ENCODE data around the gene CCDC102A.

Gene CCDC102A

GRCh38 chr16:57517397-57518367 lies 18.7 kb downstream of the CCDC102A start:
- DNase-seq: no peak

DNA sequence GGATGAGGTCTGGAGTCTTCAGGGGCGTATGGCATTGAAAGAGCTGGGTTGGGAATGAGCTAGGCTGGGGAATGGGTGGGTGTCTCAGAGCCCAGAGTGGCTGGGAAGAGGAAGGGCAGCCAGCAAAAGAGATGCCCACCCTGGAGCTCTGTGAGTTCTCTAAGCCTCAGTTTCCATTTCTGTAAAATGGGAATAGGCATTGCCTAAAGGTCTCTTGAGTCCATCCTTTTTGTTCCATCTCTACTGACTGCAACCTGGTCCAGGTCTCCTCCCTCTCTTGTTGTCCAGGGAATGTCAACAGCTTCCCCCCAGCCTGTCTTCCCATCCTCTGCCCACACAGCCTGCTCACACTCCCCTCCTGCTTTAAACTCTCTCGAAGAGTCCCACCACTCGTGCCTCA lies 19.6 kb downstream of the CCDC102A start:
- no peak for DNase-seq

GRCh38 chr16:57516176-57516725 lies 20.1 kb downstream of the CCDC102A start:
- no peak for DNase-seq

GRCh38 chr16:57514791-57515600 lies 21.4 kb downstream of the CCDC102A start:
- no peak for DNase-seq

DNA sequence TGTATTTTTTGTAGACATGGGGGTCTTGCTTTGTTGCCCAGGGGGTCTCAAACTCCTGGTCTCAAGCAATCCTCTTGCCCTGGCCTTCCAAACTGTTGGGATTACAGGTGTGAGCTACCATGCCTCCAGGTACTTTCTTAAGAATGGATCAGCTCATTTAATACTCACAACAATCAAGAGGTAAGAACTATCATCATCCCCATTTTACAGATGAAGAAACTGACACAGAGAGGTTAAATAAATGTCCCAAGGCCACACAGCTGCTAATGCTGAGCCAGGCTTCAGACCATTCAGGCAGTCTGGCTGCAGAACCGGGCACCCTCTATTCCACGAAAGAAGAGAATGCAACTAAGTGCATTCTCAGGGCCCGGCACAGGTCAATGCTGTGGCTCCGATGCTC lies 22.0 kb downstream of the CCDC102A start:
- no peak for DNase-seq

GRCh38 chr16:57513371-57514102 lies 22.8 kb downstream of the CCDC102A start:
- DNase-seq: no peak

GRCh38 chr16:57512296-57513001 lies 23.9 kb downstream of the CCDC102A start:
- no peak for DNase-seq

DNA sequence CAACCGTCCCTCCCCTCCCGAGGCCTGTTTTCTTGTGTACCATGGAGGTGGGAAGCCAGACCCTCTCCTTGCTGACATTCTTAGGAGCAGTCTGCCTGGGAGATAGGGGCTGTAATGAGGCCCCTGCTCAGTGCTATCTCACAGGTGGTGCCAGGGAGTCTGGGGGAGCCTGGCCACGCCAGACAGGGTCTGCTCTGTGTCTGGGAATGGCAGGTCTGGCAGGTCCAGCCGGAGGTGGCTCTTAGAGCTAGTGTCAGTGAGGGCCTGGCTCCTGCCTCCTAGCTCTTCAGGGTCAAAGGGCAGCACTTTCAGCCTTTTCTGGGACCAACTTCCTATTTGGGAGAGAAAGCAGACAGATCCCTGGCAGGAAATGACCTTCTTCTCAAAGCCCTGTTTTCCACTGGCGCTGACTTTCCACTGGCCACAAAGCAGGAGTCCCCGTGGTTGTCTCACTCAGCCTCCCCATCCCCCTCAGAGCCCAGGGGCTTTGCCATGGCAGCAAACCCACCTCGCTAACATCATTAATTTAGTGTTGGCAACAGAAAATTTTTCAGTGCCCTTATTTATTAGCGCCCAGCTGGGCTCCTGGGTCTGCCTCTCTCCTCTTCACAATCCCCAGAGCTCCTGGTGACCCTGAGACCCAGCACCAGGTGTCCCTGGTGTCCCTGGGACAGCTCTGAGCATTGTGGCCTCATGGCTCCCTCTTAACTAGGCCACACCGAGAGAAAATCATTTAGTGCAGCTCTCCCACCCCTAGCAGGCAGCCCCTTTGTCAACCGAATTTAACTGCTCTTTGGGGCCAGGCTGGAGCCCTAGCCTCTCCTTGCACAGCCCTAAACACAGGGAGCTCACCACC lies 26.1 kb downstream of the CCDC102A start:
- DNase-seq: no peak

DNA sequence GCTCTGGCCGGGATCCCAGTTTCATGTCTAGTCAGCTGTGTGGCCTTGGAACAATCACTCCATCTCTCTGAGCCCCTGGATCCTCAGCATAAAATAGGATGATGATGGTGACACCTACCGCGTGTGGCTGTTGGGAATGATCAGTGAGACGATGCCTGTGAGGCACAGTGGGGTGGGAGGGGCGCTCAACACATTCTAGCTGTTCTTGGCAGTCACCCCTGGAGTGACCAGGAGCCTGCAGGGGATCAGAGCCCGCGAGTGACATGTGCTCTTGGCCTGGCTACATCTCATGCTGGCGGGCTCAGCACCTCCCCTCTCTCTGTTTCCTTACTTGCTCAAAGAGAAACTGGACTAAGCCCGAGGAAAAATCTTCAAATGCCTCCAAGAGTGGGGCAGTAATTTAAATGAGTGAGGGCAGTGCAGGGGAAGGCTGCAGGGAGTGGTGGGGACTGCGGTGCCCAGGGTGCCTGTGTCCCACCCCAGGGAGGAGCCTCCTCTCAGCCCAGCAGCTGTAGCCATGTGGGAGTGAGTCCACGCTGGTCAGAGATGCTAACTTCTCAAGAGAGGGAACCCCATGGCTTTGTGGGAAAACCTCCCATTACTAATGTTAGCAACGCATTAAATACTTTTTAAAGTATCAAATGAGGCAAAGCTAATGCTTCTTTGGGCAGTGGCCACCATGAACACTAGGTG lies 27.0 kb downstream of the CCDC102A start:
- no peak for DNase-seq

GRCh38 chr16:57508035-57508425 lies 28.3 kb downstream of the CCDC102A start:
- no peak for DNase-seq

DNA sequence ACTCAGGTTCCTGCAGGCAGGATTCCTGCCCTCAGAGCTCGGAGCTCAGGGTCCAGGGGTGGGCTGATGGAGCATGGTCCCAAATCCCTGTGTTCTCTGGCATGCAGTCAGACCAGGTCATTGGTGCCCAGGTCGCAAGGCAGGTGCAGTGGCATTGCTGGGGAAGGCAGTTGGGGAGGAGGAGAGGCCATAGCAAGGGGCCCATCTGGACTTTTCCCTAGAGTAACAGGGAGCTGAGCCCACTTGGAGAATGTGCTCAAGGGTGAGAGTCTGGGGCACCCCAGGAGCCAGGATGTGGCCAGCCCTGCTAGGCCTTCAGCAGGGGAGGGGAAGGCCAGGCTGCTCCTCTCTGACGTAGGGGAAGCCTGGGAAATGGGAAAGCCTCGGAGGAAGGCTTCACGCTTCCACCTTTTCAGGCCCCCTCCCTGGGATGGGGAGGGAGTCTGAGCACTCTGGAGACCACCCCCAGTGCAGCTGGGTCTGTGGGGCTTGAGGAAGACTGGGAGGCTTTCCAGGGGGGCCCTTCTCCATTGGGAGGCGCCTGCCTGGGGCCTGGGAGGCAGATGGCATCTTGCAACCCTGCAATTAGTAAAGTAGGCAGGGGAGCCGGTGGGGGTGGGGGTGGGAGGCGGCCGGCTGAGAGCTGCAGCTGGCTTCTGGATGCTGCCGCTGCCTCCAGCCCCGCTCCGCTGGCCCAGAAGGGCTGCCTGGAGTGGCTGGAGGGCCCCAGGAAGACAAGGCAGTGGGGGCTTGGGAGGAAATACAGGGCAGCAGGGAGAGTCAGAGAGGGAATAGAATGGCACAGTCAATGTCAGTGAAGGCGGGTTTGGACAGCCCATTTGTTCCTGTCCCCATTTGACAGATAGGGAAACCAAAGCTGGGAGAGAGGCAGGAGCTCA lies 29.0 kb downstream of the CCDC102A start:
- no peak for DNase-seq

DNA sequence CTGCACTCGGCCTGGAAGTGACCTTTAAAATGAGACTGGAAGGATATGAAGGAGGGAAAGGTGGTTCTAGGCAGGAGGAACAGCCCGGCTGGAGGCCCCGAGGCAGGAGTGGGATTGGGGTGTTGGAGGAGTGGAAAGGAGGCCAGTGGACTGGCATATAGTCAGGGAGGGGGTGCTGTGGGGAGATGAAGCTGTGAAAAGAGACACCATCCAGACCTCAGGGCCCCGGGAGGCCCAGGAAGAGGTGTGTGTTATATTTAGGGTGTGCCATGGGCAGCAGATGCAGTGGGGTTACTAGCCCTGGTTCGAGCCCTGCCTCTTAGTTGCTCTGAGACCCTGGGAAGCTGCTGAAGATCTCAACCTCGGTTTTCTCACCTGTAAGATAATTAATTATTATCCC lies 31.2 kb downstream of the CCDC102A start:
- no peak for DNase-seq

GRCh38 chr16:57504491-57504890 lies 31.9 kb downstream of the CCDC102A start:
- DNase-seq: no peak

- DNase-seq: no peak
Observed at GRCh38 chr16:57504001-57504400, 32.4 kb downstream of the CCDC102A start.

DNA sequence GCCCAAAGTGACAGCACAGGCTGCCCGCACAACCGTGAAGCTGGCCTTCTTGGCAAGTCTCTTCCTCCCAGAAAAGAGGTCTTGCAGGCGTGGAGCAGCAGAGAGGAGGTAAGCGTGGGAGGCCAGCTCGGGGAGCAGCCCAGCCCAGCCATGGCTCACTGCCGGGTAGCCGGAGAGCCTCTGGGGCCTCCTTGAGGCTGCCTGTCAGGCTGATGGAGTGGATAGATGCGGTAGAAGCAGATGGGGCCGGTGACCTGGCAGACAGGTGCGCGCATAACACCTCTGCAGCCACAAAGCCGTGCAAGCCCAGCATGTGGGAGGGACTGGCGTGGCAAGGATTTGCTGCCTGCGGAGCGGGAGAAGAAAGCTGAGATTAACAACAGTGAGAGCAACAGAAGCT lies 33.0 kb downstream of the CCDC102A start:
- no peak for DNase-seq

DNA sequence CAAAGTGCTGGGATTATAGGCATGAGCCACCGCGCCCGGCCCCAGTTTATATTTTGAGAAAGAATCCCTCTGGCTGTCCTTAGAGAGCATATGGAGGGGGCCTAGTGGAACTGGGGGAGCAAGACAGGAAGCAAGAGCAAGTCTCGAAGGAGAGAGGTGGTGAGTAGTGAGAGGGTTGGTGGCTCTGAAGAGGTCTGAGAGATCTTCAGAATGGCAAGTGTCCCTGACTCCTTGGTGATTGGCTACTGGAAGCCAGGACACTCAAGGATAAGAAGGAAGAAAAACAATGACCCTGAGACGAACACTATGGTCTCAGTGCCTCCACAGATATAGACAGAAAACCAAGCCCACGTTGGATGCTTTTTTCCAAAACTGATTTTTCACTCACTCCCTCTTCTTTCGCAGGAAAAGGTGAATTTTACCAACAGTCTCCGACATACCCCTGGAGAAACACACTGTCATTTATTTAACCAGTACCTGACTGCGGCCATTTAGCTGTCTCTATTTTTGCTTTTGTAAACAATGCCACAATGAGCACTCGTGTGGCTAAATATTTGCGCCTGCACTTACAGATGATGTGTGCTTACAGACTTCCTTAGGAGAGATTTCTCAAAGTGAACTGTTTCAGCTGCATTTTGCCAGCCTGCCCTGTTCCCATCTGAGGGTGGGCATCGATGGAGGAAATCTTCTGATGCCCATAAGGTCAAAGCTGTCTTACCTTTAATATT lies 34.2 kb downstream of the CCDC102A start:
- DNase-seq: no peak

DNA sequence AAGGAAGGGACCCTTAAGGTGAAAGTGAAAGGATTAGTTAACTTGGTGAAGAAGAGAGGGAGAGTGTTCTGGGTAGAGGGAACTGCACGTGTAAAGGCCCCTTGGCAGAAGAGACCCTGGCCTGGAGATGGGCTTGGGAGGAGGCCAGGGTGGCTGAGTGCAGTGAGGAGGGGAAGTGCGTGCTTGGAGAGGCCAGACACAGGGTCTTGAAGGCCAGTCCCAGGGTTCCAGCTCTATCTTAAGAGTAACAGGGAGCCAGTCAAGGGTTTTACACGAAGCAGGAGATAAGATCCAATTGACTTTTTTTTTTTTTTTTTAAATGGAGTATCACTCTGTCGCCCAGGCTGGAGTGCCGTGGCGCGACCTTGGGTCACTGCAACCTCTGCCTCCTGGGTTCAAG lies 34.9 kb downstream of the CCDC102A start:
- DNase-seq: no peak

DNA sequence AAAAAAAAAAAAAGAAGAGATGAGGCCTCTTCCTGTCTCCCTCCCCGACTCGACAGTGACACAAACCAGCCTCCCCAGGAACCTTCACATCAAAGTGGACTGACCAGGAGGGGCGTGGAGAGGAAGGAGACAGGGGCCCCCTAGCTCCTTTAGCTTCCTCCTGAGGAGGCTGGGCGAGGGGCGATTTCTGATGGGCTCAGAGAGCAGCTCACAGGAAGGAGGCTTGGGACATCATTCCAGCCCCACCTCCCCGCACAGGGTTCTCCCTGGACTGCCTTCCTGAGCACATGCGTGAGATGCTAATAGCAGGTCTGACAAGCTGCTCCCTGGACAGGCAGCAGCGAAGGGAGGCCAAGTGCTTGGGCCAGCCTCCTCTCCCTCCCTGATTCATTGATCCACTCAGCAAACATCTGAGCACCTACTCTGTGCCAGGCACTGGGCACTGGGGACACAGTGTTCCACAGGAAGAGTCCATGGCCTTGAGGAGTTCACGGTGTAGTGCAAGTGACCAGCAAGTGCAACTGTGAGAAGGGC lies 35.7 kb downstream of the CCDC102A start:
- DNase-seq: peak; percentile 14

Measured in stimulated activated CD4-positive, alpha-beta T cell treated with anti-CD3 and anti-CD28 coated beads, Interleukin-15, amount 100 ng/mL, for 24 hours (primary cell).